Measurements from ENCODE around the gene TPPP2. TPM values are rescaled to one million over a fixed set of nuclear protein-coding genes. Genes with fewer than 3 reads are reported as not detected.

Gene TPPP2
- polyA plus RNA-seq, 3 donors, result 3.1 to 4.2 (median 4.0) TPM

- no peak for DNase-seq
These were observed 28.0 kb downstream of the TPPP2 start, which contains the start of gene RNASE8 for GRCh38 chr14:21057803-21058675. TSS of gene RNASE8 (plus strand) at chr14:21057822. CDS start at chr14:21057893, 71 bp downstream.

DNA sequence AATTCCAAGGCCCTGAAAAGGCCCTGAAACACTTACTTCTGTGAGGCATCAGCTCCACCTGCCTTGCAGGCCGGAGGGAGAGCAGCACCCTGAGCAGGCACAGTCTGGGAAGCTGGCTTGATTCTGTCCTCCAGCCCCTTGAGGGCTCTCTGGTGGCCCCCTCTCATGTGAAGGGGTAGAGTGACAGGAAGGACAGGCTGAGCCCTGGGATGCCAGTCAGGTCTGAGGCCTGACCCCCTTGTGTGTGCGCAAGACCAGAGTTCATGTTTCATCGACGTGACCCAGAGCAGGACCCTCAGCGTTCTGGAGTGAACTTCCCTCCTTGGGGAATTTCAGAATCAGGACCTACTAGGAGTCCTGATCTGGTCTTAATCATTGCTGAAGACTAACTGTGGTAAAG lies 28.9 kb downstream of the TPPP2 start:
- DNase-seq, result no peak

DNA sequence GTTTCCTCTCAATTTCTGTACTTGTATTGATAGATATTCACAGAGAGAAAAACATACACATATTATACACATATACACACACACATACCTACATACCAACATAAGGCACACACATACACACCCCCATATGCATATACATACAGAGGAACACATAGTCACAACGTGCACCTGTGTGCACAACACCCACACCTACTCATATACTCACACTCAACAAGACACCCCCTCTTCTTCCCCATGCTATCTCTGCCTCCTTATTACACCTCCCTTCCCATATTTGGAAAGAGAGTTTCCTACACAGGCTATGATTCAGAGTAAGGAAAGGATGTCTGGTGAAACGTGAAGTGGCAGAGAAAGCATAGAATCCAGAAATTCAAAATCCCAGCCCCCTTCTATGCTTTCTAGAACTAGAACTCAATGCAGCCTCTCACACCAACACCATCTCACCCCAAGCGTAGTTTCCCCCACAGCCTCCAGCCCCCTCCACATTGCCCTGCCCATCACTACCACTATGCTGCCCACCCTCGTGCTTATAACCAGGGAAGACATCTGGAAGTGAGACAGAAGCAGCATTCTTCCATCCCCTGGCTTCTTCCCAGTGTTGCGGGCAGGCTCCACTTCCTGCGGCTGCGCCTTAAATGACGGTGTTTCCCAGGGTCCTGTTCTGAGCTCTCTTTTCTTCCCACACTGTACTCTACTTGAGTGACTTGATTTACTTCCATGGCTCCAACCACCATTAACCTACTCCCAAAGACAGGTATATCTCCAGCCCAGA lies 30.0 kb downstream of the TPPP2 start:
- no peak for DNase-seq

GRCh38 chr14:21060614-21061346 lies 30.8 kb downstream of the TPPP2 start:
- no peak for DNase-seq

- DNase-seq, result no peak
These were observed 31.3 kb downstream of the TPPP2 start for GRCh38 chr14:21061347-21061668.

DNA sequence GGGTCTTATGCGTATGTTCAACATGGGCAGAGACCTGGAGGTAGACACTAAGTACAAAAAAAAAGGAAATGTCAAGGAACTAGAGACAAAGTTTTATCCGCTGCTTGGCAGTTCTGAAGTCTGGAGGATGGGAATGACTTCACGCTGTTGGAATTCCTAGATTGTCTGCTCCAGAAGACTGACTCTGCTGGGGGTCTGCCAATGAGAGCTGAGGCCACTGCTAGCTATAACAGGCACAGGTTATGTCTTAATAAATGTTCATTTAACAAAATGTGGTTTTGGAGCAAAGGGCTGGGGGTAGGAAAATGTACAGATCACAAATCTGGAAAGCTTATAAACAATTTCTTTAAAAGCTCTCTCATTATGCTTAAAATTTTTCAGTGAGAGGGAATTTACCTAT lies 33.5 kb downstream of the TPPP2 start:
- DNase-seq, result peak; percentile 28

DNA sequence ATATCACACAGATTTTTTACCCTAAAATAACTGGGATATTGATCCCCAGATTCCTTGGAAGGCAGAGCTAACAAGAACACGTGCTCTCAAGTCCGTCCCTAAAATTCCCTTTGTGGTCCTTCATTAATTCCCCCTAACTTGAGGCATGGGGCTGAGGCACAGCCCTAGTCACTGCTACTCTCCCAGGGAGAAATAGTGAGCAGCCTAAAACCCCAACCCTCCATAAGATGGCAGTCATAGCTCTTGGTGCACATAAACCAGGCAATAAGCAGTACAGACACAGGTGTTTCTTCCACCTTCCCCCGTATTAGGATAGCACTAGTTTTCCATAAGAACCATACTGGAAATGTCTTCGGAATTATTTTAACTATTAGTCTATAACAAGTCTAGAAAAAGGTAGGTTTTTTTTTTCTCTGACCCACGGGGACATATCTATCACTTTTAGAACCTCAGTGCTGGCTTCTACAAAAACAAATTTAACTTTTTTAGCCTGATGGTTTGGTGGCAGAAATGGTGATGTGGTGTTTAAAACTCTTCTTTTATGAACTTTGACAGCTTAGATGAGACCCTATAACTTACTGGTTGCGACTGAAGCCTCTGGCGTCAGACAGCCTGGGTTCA lies 37.0 kb downstream of the TPPP2 start:
- DNase-seq, result no peak

- peak; percentile 74 for DNase-seq
These were observed 38.7 kb downstream of the TPPP2 start for GRCh38 chr14:21068521-21069387.

DNA sequence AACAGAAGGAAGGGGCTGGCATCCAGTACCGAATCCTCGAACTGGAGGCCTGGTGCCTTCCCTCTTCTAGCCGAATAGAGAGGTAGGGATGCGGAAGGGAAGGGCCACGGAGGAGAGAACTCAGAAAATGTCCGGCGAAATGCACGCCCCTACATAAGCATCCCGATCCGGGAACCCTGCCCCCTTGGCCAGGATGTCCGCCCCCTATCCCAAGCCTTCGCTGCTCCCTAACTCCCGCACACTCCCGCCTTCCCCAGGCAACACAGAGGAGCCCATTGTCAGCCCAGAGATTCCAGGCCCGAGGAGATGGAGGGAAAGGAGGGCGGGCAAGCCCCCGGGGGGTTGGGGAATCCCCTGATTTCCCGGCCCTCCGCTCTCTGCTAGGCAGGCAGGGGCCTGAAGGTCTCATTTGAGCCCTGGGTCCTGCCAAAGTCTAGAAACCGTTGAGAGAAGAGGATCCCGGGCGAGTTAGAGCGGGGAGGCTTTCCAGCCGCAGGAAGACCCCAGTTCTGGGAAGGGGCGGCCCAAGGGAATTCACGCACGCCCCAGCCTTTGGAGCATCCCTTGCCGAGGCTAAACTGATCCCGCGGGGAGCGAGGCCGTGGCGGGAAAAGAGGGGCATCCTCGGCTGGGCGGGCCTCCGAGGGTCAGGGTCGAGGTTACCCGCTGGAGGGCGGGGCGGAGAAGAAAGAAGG lies 39.5 kb downstream of the TPPP2 start:
- no peak for DNase-seq

DNA sequence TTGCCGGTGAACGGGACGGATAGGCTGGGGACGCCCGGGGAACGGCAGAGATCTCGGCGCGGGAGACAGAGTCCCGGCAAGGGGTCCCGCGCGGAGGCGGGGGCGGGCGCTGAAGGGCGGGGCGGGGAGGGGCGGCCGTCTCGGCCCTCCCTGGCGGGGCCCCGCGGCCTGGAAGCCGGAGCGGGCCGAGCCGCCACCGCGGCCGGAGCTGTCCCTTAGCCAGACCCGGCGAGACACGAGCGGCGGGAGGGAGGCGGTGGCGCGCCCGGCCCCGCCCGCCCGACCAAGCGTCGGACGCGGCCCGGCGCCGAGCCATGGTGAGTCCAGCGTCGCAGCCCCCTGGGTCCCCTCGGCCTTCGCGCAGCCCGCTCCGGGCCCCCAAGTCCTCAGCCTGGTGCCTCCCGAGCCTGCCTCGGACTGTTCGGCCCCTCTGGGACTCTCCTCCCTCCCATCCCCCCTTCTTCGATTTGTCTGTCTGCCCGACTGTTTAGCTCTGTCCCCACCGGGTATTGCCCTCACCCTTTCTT lies 40.1 kb downstream of the TPPP2 start, which contains the start of gene ARHGEF40:
TSS of gene ARHGEF40 (plus strand) at position 222 of the 527 bp plus-strand sequence. CDS start at position 315, 93 bp downstream.
- DNase-seq, result no peak

- peak; percentile 79 for DNase-seq
These were observed 40.7 kb downstream of the TPPP2 start for GRCh38 chr14:21070610-21071224.

DNA sequence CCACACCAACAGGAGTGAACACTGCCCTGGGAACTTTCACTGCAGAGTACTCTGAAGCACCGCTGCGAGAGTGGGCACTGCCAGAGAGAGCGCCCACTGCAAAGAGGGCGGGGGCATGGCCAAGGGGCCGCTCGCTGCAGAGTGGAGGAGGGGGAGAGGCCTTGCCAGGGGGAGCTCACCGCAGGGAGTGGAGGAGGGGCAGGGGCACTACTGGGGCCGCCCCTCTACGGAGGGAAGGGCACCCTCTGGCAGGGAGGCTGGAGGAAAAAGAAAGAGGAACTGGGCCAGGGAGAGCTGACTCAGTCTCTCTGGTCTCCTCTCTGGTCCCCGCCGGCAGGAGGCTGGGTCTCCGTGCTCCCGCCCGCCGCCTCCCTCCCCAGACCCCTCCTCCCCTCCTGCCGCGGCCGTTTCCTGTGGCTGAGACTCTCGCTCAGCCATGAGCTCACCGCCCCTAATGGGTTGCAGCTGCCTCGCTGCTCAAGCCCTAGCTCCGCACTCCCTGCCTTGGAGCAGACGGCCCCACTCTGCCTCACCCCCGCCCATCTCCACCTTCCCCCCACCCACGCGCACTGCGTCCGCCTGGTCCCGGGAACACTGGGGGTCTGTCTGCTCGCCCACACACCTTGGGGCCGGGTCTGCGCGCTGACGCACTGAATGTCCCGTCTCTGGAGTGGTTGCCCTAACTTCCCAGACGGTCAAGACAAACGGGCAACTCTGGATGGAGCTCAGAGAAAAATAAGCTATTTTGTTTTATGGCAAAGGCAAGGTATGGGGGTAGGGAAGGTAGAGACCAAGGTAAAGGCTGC lies 41.4 kb downstream of the TPPP2 start:
- DNase-seq, result peak; percentile 94

DNA sequence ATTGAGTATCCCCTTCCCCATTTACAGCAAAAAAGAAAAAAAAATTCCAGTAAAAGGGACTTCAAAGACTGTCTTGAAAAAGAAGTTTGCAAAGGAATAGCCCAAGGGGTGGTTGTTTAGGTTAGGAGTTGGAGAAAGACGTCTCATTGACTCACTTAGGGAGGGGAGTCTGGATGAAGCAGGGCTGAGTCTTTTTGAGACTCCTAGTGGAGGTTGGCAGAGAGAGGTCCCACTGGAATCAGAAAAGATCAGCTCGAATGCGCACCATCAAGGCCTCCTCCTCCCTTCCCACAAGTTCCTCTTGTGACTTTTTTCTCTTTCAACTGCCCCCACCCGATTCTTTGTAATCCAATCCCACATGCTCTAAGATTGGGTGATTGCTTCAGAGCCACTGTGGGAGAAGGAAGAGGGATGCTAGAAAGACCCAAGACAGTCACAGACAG lies 42.0 kb downstream of the TPPP2 start:
- DNase-seq, result no peak

DNA sequence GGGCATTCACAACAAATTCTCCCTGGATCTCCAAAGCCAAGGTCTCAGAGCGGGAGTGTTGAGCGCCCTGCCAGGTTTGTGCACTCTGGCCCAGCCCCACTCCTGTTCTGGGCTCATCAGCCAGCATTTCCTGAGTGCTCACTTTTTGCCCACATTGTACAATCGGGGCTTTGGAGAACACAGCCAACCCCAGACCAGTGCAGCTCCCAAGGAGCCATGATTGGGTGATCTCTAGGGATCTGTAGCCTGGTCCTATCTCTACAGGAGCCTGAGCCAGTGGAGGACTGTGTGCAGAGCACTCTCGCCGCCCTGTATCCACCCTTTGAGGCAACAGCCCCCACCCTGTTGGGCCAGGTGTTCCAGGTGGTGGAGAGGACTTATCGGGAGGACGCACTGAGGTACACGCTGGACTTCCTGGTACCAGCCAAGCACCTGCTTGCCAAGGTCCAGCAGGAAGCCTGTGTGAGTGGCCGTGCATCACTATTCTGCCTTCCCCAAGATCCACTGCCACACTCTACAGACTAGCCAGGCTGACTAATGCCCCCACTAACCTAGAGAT lies 42.8 kb downstream of the TPPP2 start:
- no peak for DNase-seq

DNA sequence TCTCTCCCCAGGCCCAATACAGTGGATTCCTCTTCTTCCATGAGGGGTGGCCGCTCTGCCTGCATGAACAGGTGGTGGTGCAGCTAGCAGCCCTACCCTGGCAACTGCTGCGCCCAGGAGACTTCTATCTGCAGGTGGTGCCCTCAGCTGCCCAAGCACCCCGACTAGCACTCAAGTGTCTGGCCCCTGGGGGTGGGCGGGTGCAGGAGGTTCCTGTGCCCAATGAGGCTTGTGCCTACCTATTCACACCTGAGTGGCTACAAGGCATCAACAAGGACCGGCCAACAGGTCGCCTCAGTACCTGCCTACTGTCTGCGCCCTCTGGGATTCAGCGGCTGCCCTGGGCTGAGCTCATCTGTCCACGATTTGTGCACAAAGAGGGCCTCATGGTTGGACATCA lies 43.9 kb downstream of the TPPP2 start:
- no peak for DNase-seq

GRCh38 chr14:21074398-21075272 lies 44.6 kb downstream of the TPPP2 start:
- DNase-seq, result no peak
